ENCODE data around the gene RPTOR.

DNA sequence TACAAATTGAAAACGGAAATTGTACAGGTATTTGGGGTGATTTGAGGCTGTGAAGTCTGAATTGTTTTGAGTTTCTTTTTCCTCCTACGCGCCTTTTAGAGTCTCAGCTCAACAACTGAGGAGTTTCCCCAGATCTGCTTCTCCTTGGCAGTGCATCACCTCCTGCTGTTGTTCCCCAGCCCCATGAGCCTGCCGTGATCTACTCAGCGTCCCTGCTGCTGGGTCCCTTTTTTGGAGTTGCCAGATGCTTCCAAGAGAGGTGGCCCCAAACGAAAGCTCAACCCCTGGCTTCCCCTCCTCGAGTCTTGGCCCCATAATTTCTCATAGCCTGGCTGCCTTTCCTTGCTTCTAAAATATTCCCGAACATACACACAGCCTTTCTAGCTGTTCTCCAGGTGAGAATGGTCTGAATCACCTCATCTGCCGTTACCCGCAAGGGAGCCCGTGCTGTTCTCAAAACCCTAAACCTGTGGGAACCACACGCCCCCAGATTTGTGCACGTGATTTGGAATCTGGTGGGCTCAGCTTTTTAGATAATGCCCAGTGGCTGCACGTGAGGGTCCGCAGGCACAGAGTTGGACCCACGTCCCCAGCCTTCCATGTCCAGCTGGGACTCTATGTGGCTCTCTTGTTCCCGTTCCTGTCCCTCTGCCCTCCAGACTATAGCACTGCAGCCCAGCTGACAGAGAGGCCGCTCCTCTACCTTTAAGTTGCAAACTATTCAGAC is 267.9 kb downstream of the RPTOR start:
- no peak for TF ChIP-seq CSRNP3 (CRISPR knock-in tag; IDR thresholded peaks at IDR 0.05)
- no peak for TF ChIP-seq OSR1 (CRISPR knock-in tag; IDR thresholded peaks at IDR 0.05)
- no peak for TF ChIP-seq ZNF565 (CRISPR knock-in tag; conservative IDR thresholded peaks at IDR 0.05; ENCODE audit: low read depth)
- TF ChIP-seq GLIS3 (CRISPR knock-in tag; IDR thresholded peaks at IDR 0.05) = no peak
- no peak for TF ChIP-seq ZFP3 (CRISPR knock-in tag; IDR thresholded peaks at IDR 0.05)
- no peak for TF ChIP-seq ZC3H10 (CRISPR knock-in tag; IDR thresholded peaks at IDR 0.05)
- TF ChIP-seq, protein P1, sequence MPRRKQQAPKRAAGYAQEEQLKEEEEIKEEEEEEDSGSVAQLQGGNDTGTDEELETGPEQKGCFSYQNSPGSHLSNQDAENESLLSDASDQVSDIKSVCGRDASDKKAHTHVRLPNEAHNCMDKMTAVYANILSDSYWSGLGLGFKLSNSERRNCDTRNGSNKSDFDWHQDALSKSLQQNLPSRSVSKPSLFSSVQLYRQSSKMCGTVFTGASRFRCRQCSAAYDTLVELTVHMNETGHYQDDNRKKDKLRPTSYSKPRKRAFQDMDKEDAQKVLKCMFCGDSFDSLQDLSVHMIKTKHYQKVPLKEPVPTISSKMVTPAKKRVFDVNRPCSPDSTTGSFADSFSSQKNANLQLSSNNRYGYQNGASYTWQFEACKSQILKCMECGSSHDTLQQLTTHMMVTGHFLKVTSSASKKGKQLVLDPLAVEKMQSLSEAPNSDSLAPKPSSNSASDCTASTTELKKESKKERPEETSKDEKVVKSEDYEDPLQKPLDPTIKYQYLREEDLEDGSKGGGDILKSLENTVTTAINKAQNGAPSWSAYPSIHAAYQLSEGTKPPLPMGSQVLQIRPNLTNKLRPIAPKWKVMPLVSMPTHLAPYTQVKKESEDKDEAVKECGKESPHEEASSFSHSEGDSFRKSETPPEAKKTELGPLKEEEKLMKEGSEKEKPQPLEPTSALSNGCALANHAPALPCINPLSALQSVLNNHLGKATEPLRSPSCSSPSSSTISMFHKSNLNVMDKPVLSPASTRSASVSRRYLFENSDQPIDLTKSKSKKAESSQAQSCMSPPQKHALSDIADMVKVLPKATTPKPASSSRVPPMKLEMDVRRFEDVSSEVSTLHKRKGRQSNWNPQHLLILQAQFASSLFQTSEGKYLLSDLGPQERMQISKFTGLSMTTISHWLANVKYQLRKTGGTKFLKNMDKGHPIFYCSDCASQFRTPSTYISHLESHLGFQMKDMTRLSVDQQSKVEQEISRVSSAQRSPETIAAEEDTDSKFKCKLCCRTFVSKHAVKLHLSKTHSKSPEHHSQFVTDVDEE (CRISPR knock-in tag; IDR thresholded peaks at IDR 0.05) = no peak
- TF ChIP-seq ARNTL (CRISPR knock-in tag; IDR thresholded peaks at IDR 0.05; ENCODE audit: borderline replicate concordance, low read depth) = no peak
- TF ChIP-seq, protein P2, sequence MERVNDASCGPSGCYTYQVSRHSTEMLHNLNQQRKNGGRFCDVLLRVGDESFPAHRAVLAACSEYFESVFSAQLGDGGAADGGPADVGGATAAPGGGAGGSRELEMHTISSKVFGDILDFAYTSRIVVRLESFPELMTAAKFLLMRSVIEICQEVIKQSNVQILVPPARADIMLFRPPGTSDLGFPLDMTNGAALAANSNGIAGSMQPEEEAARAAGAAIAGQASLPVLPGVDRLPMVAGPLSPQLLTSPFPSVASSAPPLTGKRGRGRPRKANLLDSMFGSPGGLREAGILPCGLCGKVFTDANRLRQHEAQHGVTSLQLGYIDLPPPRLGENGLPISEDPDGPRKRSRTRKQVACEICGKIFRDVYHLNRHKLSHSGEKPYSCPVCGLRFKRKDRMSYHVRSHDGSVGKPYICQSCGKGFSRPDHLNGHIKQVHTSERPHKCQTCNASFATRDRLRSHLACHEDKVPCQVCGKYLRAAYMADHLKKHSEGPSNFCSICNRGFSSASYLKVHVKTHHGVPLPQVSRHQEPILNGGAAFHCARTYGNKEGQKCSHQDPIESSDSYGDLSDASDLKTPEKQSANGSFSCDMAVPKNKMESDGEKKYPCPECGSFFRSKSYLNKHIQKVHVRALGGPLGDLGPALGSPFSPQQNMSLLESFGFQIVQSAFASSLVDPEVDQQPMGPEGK (CRISPR knock-in tag; IDR thresholded peaks at IDR 0.05; ENCODE audit: borderline replicate concordance) = no peak
- no peak for TF ChIP-seq POU6F1 (CRISPR knock-in tag; IDR thresholded peaks at IDR 0.05; ENCODE audit: borderline replicate concordance, low read depth)
- TF ChIP-seq ZNF70 (CRISPR knock-in tag; IDR thresholded peaks at IDR 0.05) = no peak
- TF ChIP-seq, protein P3, sequence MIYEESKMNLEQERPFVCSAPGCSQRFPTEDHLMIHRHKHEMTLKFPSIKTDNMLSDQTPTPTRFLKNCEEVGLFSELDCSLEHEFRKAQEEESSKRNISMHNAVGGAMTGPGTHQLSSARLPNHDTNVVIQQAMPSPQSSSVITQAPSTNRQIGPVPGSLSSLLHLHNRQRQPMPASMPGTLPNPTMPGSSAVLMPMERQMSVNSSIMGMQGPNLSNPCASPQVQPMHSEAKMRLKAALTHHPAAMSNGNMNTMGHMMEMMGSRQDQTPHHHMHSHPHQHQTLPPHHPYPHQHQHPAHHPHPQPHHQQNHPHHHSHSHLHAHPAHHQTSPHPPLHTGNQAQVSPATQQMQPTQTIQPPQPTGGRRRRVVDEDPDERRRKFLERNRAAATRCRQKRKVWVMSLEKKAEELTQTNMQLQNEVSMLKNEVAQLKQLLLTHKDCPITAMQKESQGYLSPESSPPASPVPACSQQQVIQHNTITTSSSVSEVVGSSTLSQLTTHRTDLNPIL (CRISPR knock-in tag; IDR thresholded peaks at IDR 0.05; ENCODE audit: low read depth) = no peak

Measured in SK-N-SH treated with all-trans-retinoic acid at 6 μM for 48 hours (cell line).